Type B pancreatic cell (in vitro differentiated cells): ENCODE data around the gene ANO10. TPM values are rescaled to one million over a fixed set of nuclear protein-coding genes. Genes with fewer than 3 reads are reported as not detected.
"Not testable (repeated sequence)": the region's sequence is repeated elsewhere in the genome, so short reads cannot be mapped to it uniquely, and the experiment has no call there.

ENCODE experiments used
- DNase-seq: peaks from one replicate; pipeline ENCODE4 v3.0.0; 2021; ENCODE audit warnings: mixed read lengths; ENCODE audit not compliant: unreplicated experiment; ENCODE audit errors: extremely low spot score
- H3K27ac Mint-ChIP-seq: 2 replicates; pipeline ENCODE4 v1.8.0; 2021; ENCODE audit warnings: mild to moderate bottlenecking, mixed read lengths
- H3K27me3 Mint-ChIP-seq: 2 replicates; pipeline ENCODE4 v1.8.0; 2021; ENCODE audit warnings: mixed read lengths
- H3K36me3 Mint-ChIP-seq: 2 replicates; pipeline ENCODE4 v1.8.0; 2021; ENCODE audit warnings: mixed read lengths
- H3K4me1 Mint-ChIP-seq: one replicate; pipeline ENCODE4 v1.8.0; 2021; ENCODE audit warnings: mixed read lengths; ENCODE audit not compliant: unreplicated experiment
- H3K4me3 Mint-ChIP-seq: 2 replicates; pipeline ENCODE4 v1.8.0; 2021; ENCODE audit warnings: mild to moderate bottlenecking, mixed read lengths
- H3K9me3 Mint-ChIP-seq: 2 replicates; pipeline ENCODE4 v1.8.0; 2021; ENCODE audit warnings: mixed read lengths
- CTCF ChIP-seq: fragments of 200-600 bp; sonication (generic); conservative IDR thresholded peaks from 2 replicates; pipeline ENCODE4 v1.5.0; 2021; ENCODE audit warnings: antibody characterized with exemption, mild to moderate bottlenecking
- long read RNA-seq: library from polyadenylated mRNA; unstranded; transcript quantifications from one replicate; pipeline ENCODE4 v2.0.0, GENCODE V29; 2020
- total RNA-seq: library from RNA; stranded (reverse); gene quantifications from 2 replicates; pipeline ENCODE4 v1.2.1, GENCODE V29; 2021; ENCODE audit warnings: low replicate concordance

Gene ANO10
- 32.5 and 40.3 TPM in 2 replicates for total RNA-seq
- long read RNA-seq, transcript ANO10-201 (13 exons, 3,212 nt): major isoform, 13 of 37 reads
- long read RNA-seq, partial matches to known transcripts: 14 of 37 reads
- long read RNA-seq, other reads (novel, unspliced or antisense): 10 of 37 reads

- no peak for TF ChIP-seq CTCF
- peak within 1 kb of the TSS; percentile 92 for H3K27ac Mint-ChIP-seq
- peak; percentile 99 for DNase-seq
- peaks cover 6% of the 10 kb centered on the region for H3K4me1 Mint-ChIP-seq
- H3K9me3 Mint-ChIP-seq: no peaks in the 10 kb centered on the region
- peak within 1 kb of the TSS; percentile 99 for H3K4me3 Mint-ChIP-seq
- H3K36me3 Mint-ChIP-seq: no peaks in the 10 kb centered on the region
- no peaks in the 10 kb centered on the region for H3K27me3 Mint-ChIP-seq
Measured at GRCh38 chr3:43621656-43622432, at the start of gene ANO10. Gene ANO10 (minus strand): TSS chr3:43622011. CDS start chr3:43605852, 16,159 bp downstream.

GRCh38 chr3:43670635-43671522 is 49.1 kb upstream of the ANO10 start:
- Mint-ChIP-seq H3K4me1 (no peaks in the 10 kb centered on the region), H3K9me3 (no peaks in the 10 kb centered on the region), H3K4me3 (no peak overlapping the region), H3K27me3 (no peaks in the 10 kb centered on the region), H3K36me3 (peaks cover 3% of the 10 kb centered on the region), H3K27ac (no peak overlapping the region)
- no peak for TF ChIP-seq CTCF
- no peak for DNase-seq

GRCh38 chr3:43665011-43665410 is 43.2 kb upstream of the ANO10 start:
- H3K27me3 Mint-ChIP-seq, H3K4me3 Mint-ChIP-seq, H3K27ac Mint-ChIP-seq, H3K4me1 Mint-ChIP-seq, DNase-seq: not testable (repeated sequence)
- peaks cover 10% of the 10 kb centered on the region for H3K36me3 Mint-ChIP-seq
- peaks cover 14% of the 10 kb centered on the region for H3K9me3 Mint-ChIP-seq

GRCh38 chr3:43661376-43661775 is 39.6 kb upstream of the ANO10 start:
- not testable (repeated sequence) for H3K4me3 Mint-ChIP-seq, H3K4me1 Mint-ChIP-seq, H3K27ac Mint-ChIP-seq, H3K27me3 Mint-ChIP-seq, DNase-seq
- peaks cover 14% of the 10 kb centered on the region for H3K9me3 Mint-ChIP-seq
- H3K36me3 Mint-ChIP-seq: peaks cover 10% of the 10 kb centered on the region

GRCh38 chr3:43659250-43659880 is 37.6 kb upstream of the ANO10 start:
- no peak for DNase-seq
- no peak for TF ChIP-seq CTCF
- H3K4me1 Mint-ChIP-seq: no peaks in the 10 kb centered on the region
- H3K27me3 Mint-ChIP-seq: no peaks in the 10 kb centered on the region
- H3K27ac Mint-ChIP-seq: no peak overlapping the region
- peaks cover 8% of the 10 kb centered on the region for H3K9me3 Mint-ChIP-seq
- H3K4me3 Mint-ChIP-seq: no peak overlapping the region
- H3K36me3 Mint-ChIP-seq: peaks cover 10% of the 10 kb centered on the region

GRCh38 chr3:43656390-43656789 is 34.6 kb upstream of the ANO10 start:
- H3K27ac Mint-ChIP-seq, H3K27me3 Mint-ChIP-seq, DNase-seq, H3K9me3 Mint-ChIP-seq, H3K4me1 Mint-ChIP-seq, H3K4me3 Mint-ChIP-seq, H3K36me3 Mint-ChIP-seq: not testable (repeated sequence)
